Uterus (tissue), 4 donors: ENCODE results near the gene RC3H1. TPM values are rescaled to one million over a fixed set of nuclear protein-coding genes. Genes with fewer than 3 reads are reported as not detected.
"Not testable (repeated sequence)": the region's sequence is repeated elsewhere in the genome, so short reads cannot be mapped to it uniquely, and the experiment has no call there.

Source experiments
- DNase-seq, 2 donors: peaks; one replicate each; pipeline ENCODE4 v3.0.0-alpha.2; 2019 to 2020
- H3K27ac ChIP-seq, 2 donors: fragments of 200-600 bp; sonication (generic); 1 replicate in 1 of 2; 2 replicates in 1 of 2; pipeline ENCODE4 v1.5.1; 2016 to 2018
- H3K27me3 ChIP-seq, 2 donors: fragments of 200-600 bp; sonication (generic); one replicate each; pipeline ENCODE4 v1.5.1; 2018 to 2019; ENCODE audit warnings: control low read depth in 1 of 2
- H3K36me3 ChIP-seq, 2 donors: fragments of 200-600 bp; sonication (generic); one replicate each; pipeline ENCODE4 v1.5.1; 2019; ENCODE audit warnings: control low read depth in 1 of 2
- H3K4me1 ChIP-seq, 2 donors: fragments of 200-600 bp; sonication (generic); one replicate each; pipeline ENCODE4 v1.5.1; 2018 to 2019; ENCODE audit warnings: control low read depth in 1 of 2
- H3K4me3 ChIP-seq, 2 donors: fragments of 200-600 bp; sonication (generic); 1 replicate in 1 of 2; 2 replicates in 1 of 2; pipeline ENCODE4 v1.5.1; 2018 to 2019; ENCODE audit warnings: mild to moderate bottlenecking in 1 of 2
- H3K9me3 ChIP-seq, 2 donors: fragments of 200-600 bp; sonication (generic); one replicate each; pipeline ENCODE4 v1.5.1; 2019; ENCODE audit warnings: control low read depth in 1 of 2
- CTCF ChIP-seq, 4 experiments: fragments of 200-600 bp in 2 of 4; fragments of 450-650 bp in 2 of 4; sonication (generic) in 2 of 4; IDR thresholded peaks; one replicate each; pipeline ENCODE4 v1.5.1; 2016 to 2019; ENCODE audit warnings: antibody characterized with exemption in 4 of 4, mild to moderate bottlenecking in 2 of 4, moderate library complexity in 1 of 4
- POLR2A ChIP-seq, 2 donors: fragments of 450-650 bp; IDR thresholded peaks; one replicate each; pipeline ENCODE4 v1.6.1; 2016; ENCODE audit warnings: antibody characterized with exemption in 2 of 2, mild to moderate bottlenecking in 1 of 2, moderate library complexity in 1 of 2
- intact Hi-C: fragments of 100-400 bp; cut with DNase I; formaldehyde crosslinking; loops from one replicate; pipeline ENCODE4 v1.15.1; 2023; ENCODE audit warnings: low total_unique reads
- total RNA-seq, 4 donors: library from RNA; depleted of rRNA in 3 of 4; stranded (reverse); fragments of >200 nt in 3 of 4; gene quantifications; one replicate each; pipeline versions ENCODE4 v1.1.0 to v1.2.4, GENCODE V29; 2014 to 2023
- donor health status: DM: yes; HTN: yes; CAD: no.

RC3H1 gene
- total RNA-seq = 10 to 100 TPM; 15.9 to 45.7 (median 32.7) TPM

- peak within 1 kb of the TSS; percentile 95 to 99 for H3K27ac ChIP-seq
- H3K27me3 ChIP-seq = no peaks in the 10 kb centered on the region
- peaks cover 0 to 8% of the 10 kb centered on the region in 2 donors for H3K4me1 ChIP-seq
- H3K4me3 ChIP-seq = peak within 1 kb of the TSS; percentile 88 to 99
- intact Hi-C loops = loop anchor here (5.0 kb wide), 1 partner anchor 155 kb away; the partner anchor contains the start of genes GAS5 and ZBTB37
- H3K9me3 ChIP-seq = no peaks in the 10 kb centered on the region
- peak; percentile 86 to 87 for DNase-seq
- TF ChIP-seq CTCF (IDR thresholded peaks at IDR 0.05) (no peak), POLR2A (IDR thresholded peaks at IDR 0.05) (peak; percentile 96 to 98)
- no peaks in the 10 kb centered on the region for H3K36me3 ChIP-seq
These were observed at the start of gene RC3H1 for GRCh38 chr1:174022080-174022975. TSS of gene RC3H1 (minus strand) at chr1:174022357. CDS start at chr1:173992985, 29,372 bp downstream.

- Histone ChIP-seq H3K4me3 (no peak overlapping the region), H3K9me3 (no peaks in the 10 kb centered on the region), H3K27ac (no peak overlapping the region), H3K27me3 (no peaks in the 10 kb centered on the region), H3K4me1 (no peaks in the 10 kb centered on the region), H3K36me3 (no peaks in the 10 kb centered on the region)
- TF ChIP-seq POLR2A (IDR thresholded peaks at IDR 0.05) = no peak
- no peak for TF ChIP-seq CTCF (IDR thresholded peaks at IDR 0.05)
- no peak for DNase-seq
- intact Hi-C loops = no loop called here
These were observed 48.5 kb upstream of the RC3H1 start for GRCh38 chr1:174070614-174071013.

- Histone ChIP-seq H3K9me3 (no peaks in the 10 kb centered on the region), H3K4me1 (no peaks in the 10 kb centered on the region), H3K4me3 (no peak overlapping the region), H3K27ac (no peak overlapping the region), H3K36me3 (no peaks in the 10 kb centered on the region), H3K27me3 (no peaks in the 10 kb centered on the region)
- TF ChIP-seq CTCF (IDR thresholded peaks at IDR 0.05) (no peak), POLR2A (IDR thresholded peaks at IDR 0.05) (no peak)
- intact Hi-C loops = no loop called here
- no peak for DNase-seq
These were observed 45.8 kb upstream of the RC3H1 start for GRCh38 chr1:174068000-174068399.

- no peaks in the 10 kb centered on the region for H3K36me3 ChIP-seq
- TF ChIP-seq POLR2A (IDR thresholded peaks at IDR 0.05) (no peak), CTCF (IDR thresholded peaks at IDR 0.05) (no peak)
These were observed 37.9 kb upstream of the RC3H1 start for GRCh38 chr1:174060090-174060489.

GRCh38 chr1:174058624-174059023, 36.5 kb upstream of the RC3H1 start:
- H3K27me3 ChIP-seq = no peaks in the 10 kb centered on the region

More at GRCh38 chr1:174060090-174060489, 37.9 kb upstream of the RC3H1 start:
- Histone ChIP-seq H3K9me3 (no peaks in the 10 kb centered on the region), H3K27me3 (no peaks in the 10 kb centered on the region), H3K4me1 (no peaks in the 10 kb centered on the region), H3K27ac (no peak overlapping the region), H3K4me3 (no peak overlapping the region)
- intact Hi-C loops = no loop called here
- no peak for DNase-seq

GRCh38 chr1:174056609-174057008, 34.5 kb upstream of the RC3H1 start:
- intact Hi-C loops, H3K27ac ChIP-seq, H3K9me3 ChIP-seq: not testable (repeated sequence)

More at GRCh38 chr1:174058624-174059023, 36.5 kb upstream of the RC3H1 start:
- intact Hi-C loops = no loop called here
- no peak overlapping the region for H3K4me3 ChIP-seq
- H3K4me1 ChIP-seq = no peaks in the 10 kb centered on the region
- H3K9me3 ChIP-seq = no peaks in the 10 kb centered on the region
- TF ChIP-seq POLR2A (IDR thresholded peaks at IDR 0.05) (no peak), CTCF (IDR thresholded peaks at IDR 0.05) (no peak)
- H3K27ac ChIP-seq = no peak overlapping the region
- no peak for DNase-seq
- H3K36me3 ChIP-seq = no peaks in the 10 kb centered on the region

GRCh38 chr1:174055797-174056196, 33.6 kb upstream of the RC3H1 start:
- H3K9me3 ChIP-seq, H3K36me3 ChIP-seq, H3K27ac ChIP-seq, H3K4me3 ChIP-seq, DNase-seq, H3K27me3 ChIP-seq, intact Hi-C loops, H3K4me1 ChIP-seq: not testable (repeated sequence)

More at GRCh38 chr1:174056609-174057008, 34.5 kb upstream of the RC3H1 start:
- H3K4me3 ChIP-seq, H3K27me3 ChIP-seq, H3K4me1 ChIP-seq, DNase-seq, H3K36me3 ChIP-seq: not testable (repeated sequence)
